HCT116 (cell line): ENCODE results near the gene DHCR24. TPM values are rescaled to one million over a fixed set of nuclear protein-coding genes. Genes with fewer than 3 reads are reported as not detected.
A peak's percentile ranks its signal among the peaks of the same experiment; 100 is the strongest.

Experiments used
- ATAC-seq: fragments of 200-7000 bp; cut with Tn5 transposase; 2 replicates; pipeline ENCODE4 v1.9.1; 2020; ENCODE audit warnings: mild to moderate bottlenecking, moderate library complexity
- Bru-seq: library from RNA; stranded (reverse); fragments of 400-500 nt; gene quantifications from one replicate; lab custom pipeline; 2021; lab: Mats Ljungman, UMichigan
- BruChase-seq, 2 experiments: library from RNA; stranded (reverse); fragments of 400-500 nt; gene quantifications; one replicate each; lab custom pipeline; 2021; lab: Mats Ljungman, UMichigan
- BruUV-seq: library from RNA; stranded (reverse); fragments of 400-500 nt; replicated peaks from 2 replicates; lab custom pipeline; 2021; lab: Mats Ljungman, UMichigan
- CTCF ChIA-PET: fragments of 300-600 bp; sonication (Branson Sonifier 250); formaldehyde crosslinking; loops from one replicate; lab custom pipeline; 2021; ENCODE audit warnings: antibody characterized with exemption; lab: Charles Lee
- POLR2A ChIA-PET: fragments of 300-600, 350-600 bp; sonication (Branson Sonifier 250); formaldehyde crosslinking; loops from one replicate; lab custom pipeline; 2021; ENCODE audit warnings: antibody characterized with exemption; lab: Charles Lee
- RAD21 ChIA-PET, 2 experiments: fragments of 300-600 bp; sonication (Branson Sonifier 250); formaldehyde crosslinking; loops; one replicate each; lab custom pipeline; 2023; ENCODE audit warnings: low total read pairs in 2 of 2; ENCODE audit not compliant: uncharacterized antibody in 2 of 2, unreplicated experiment in 2 of 2, low non-redundant PET in 1 of 2; lab: Charles Lee
- DNase-seq: peaks from one replicate; pipeline ENCODE4 v3.0.0-alpha.2; 2010; ENCODE audit warnings: low read depth, low spot score
- H2AFZ ChIP-seq: fragments of 200-600 bp; shearing (Covaris generic), sonication (generic); 2 replicates; pipeline ENCODE4 v1.6.1; 2017; ENCODE audit warnings: low read depth, mixed run types, mixed read lengths, antibody characterized with exemption, low read length; ENCODE audit not compliant: poor library complexity, severe bottlenecking
- H3K27ac ChIP-seq: 2 replicates; pipeline ENCODE4 v1.5.1; 2012; ENCODE audit warnings: low read depth, low read length
- H3K27me3 ChIP-seq: fragments of 200-600 bp; sonication (generic); 2 replicates; pipeline ENCODE4 v1.6.1; 2016; ENCODE audit warnings: mixed run types, low read length, mixed read lengths; ENCODE audit not compliant: insufficient read depth
- H3K36me3 ChIP-seq, 2 experiments: fragments of 200-500 bp in 1 of 2; fragments of 200-600 bp in 1 of 2; sonication (Bioruptor generic) in 1 of 2; sonication (generic) in 1 of 2; 2 replicates each; pipeline versions ENCODE4 v1.5.1 to v1.6.1; 2014 to 2016; ENCODE audit warnings: low read length in 2 of 2, inconsistent platforms in 1 of 2, mixed read lengths in 1 of 2, mixed run types in 1 of 2; ENCODE audit not compliant: insufficient read depth in 2 of 2, control insufficient read depth in 1 of 2
- H3K4me1 ChIP-seq, 2 experiments: fragments of 200-600 bp in 1 of 2; sonication (generic) in 1 of 2; 2 replicates each; pipeline versions ENCODE4 v1.5.1 to v1.6.1; 2012 to 2017; ENCODE audit warnings: low read length in 2 of 2, inconsistent platforms in 1 of 2, mild to moderate bottlenecking in 1 of 2, mixed read lengths in 1 of 2, mixed run types in 1 of 2, moderate library complexity in 1 of 2; ENCODE audit not compliant: insufficient read depth in 2 of 2, control insufficient read depth in 1 of 2
- H3K4me2 ChIP-seq: fragments of 200-600 bp; sonication (generic); 2 replicates; pipeline ENCODE4 v1.6.1; 2017; ENCODE audit warnings: mixed run types, low read length, mixed read lengths
- H3K4me3 ChIP-seq, 2 experiments: fragments of 200-600 bp in 1 of 2; sonication (generic) in 1 of 2; replicated peaks in 1 of 2; 2 replicates each; pipeline ENCODE4 v1.5.1; 2011 to 2016; ENCODE audit warnings: low read length in 2 of 2, control low read depth in 1 of 2, low read depth in 1 of 2, mild to moderate bottlenecking in 1 of 2, mixed read lengths in 1 of 2, mixed run types in 1 of 2
- H3K79me2 ChIP-seq: fragments of 200-600 bp; sonication (generic); 2 replicates; pipeline ENCODE4 v1.6.1; 2017; ENCODE audit warnings: mild to moderate bottlenecking, mixed run types, low read length, moderate library complexity, mixed read lengths; ENCODE audit not compliant: insufficient read depth
- H3K9ac ChIP-seq: fragments of 200-600 bp; sonication (generic); 2 replicates; pipeline ENCODE4 v1.6.1; 2016; ENCODE audit warnings: low read length, mixed read lengths
- H3K9me2 ChIP-seq: fragments of 200-600 bp; sonication (generic), shearing (Covaris generic); 2 replicates; pipeline ENCODE4 v1.6.1; 2017; ENCODE audit warnings: mixed run types, mild to moderate bottlenecking, moderate library complexity; ENCODE audit not compliant: insufficient read depth
- H3K9me3 ChIP-seq, 2 experiments: fragments of 200-500 bp in 1 of 2; fragments of 200-600 bp in 1 of 2; sonication (Bioruptor generic) in 1 of 2; sonication (generic) in 1 of 2; 2 replicates each; pipeline ENCODE4 v1.6.1; 2014 to 2017; ENCODE audit warnings: low read length in 2 of 2, mixed read lengths in 2 of 2, inconsistent platforms in 1 of 2, low read depth in 1 of 2, mild to moderate bottlenecking in 1 of 2, mixed run types in 1 of 2, moderate library complexity in 1 of 2; ENCODE audit not compliant: control insufficient read depth in 1 of 2, insufficient read depth in 1 of 2
- H4K20me1 ChIP-seq: fragments of 200-600 bp; sonication (generic), shearing (Covaris generic); 2 replicates; pipeline ENCODE4 v1.6.1; 2017; ENCODE audit warnings: mixed run types, mild to moderate bottlenecking, moderate library complexity; ENCODE audit not compliant: insufficient read depth
- CBX3 ChIP-seq: IDR thresholded peaks from 2 replicates; pipeline ENCODE4 v1.6.1; 2012; ENCODE audit warnings: low read depth
- CEBPB ChIP-seq: IDR thresholded peaks from 2 replicates; pipeline ENCODE4 v1.6.1; 2012; ENCODE audit warnings: low read depth
- EGR1 ChIP-seq: IDR thresholded peaks from 2 replicates; pipeline ENCODE4 v1.6.1; 2012; ENCODE audit warnings: low read depth
- ELF1 ChIP-seq: IDR thresholded peaks from 2 replicates; pipeline ENCODE4 v1.6.1; 2012; ENCODE audit warnings: low read depth, borderline replicate concordance
- EZH2 ChIP-seq: fragments of 200-600 bp; sonication (generic); IDR thresholded peaks from 2 replicates; pipeline ENCODE4 v1.6.1; 2017; ENCODE audit warnings: antibody characterized with exemption, mixed run types
- EZH2phosphoT487 ChIP-seq: fragments of 200-600 bp; IDR thresholded peaks from 2 replicates; pipeline ENCODE4 v1.6.1; 2018; ENCODE audit warnings: antibody characterized with exemption, borderline replicate concordance
- FOSL1 ChIP-seq: IDR thresholded peaks from 2 replicates; pipeline ENCODE4 v1.6.1; 2012; ENCODE audit warnings: low read depth
- JUND ChIP-seq: IDR thresholded peaks from 2 replicates; pipeline ENCODE4 v1.6.1; 2012
- POLR2A ChIP-seq: IDR thresholded peaks from 2 replicates; pipeline ENCODE4 v1.7.0; 2011; ENCODE audit warnings: borderline replicate concordance; ENCODE audit not compliant: insufficient read depth, insufficient read length; ENCODE audit errors: extremely low read depth
- POLR2AphosphoS5 ChIP-seq: IDR thresholded peaks from 2 replicates; pipeline ENCODE4 v1.6.1; 2011; ENCODE audit warnings: mild to moderate bottlenecking, low read depth, low read length, moderate library complexity
- RAD21 ChIP-seq: IDR thresholded peaks from 2 replicates; pipeline ENCODE4 v1.6.1; 2012; ENCODE audit warnings: low read depth, mild to moderate bottlenecking
- SIN3A ChIP-seq: IDR thresholded peaks from 2 replicates; pipeline ENCODE4 v1.6.1; 2012; ENCODE audit warnings: low read depth
- SP1 ChIP-seq: IDR thresholded peaks from 2 replicates; pipeline ENCODE4 v1.6.1; 2012; ENCODE audit warnings: low read depth
- SRF ChIP-seq: IDR thresholded peaks from 2 replicates; pipeline ENCODE4 v1.6.1; 2012; ENCODE audit warnings: low read depth
- TCF7L2 ChIP-seq: IDR thresholded peaks from 2 replicates; pipeline ENCODE4 v1.7.0; 2011; ENCODE audit warnings: borderline replicate concordance, inconsistent platforms; ENCODE audit not compliant: insufficient read depth, insufficient read length; ENCODE audit errors: extremely low read depth
- YY1 ChIP-seq: IDR thresholded peaks from 2 replicates; pipeline ENCODE4 v1.6.1; 2011; ENCODE audit warnings: low read length, low read depth, moderate library complexity, mild to moderate bottlenecking; ENCODE audit not compliant: insufficient replicate concordance; ENCODE audit errors: extremely low read depth
- ZFX ChIP-seq: fragments of 450-650 bp; IDR thresholded peaks from 2 replicates; pipeline ENCODE4 v1.6.1; 2017
- ZNF274 ChIP-seq: fragments of 200-500 bp; sonication (Bioruptor generic); IDR thresholded peaks from 2 replicates; pipeline ENCODE4 v1.6.1; 2014; ENCODE audit warnings: mild to moderate bottlenecking, low read depth, low read length, inconsistent platforms
- intact Hi-C: fragments of 100-400 bp; cut with micrococcal nuclease; formaldehyde crosslinking; loops from 2 replicates; pipeline ENCODE4 v1.10.0; 2022
- long read RNA-seq: library from polyadenylated mRNA; unstranded; transcript quantifications from one replicate; pipeline ENCODE4 v2.0.0, GENCODE V29; 2021; ENCODE audit not compliant: unreplicated experiment
- polyA plus RNA-seq: library from polyadenylated mRNA; unstranded; fragments of >200 nt; gene quantifications from 2 replicates; pipeline ENCODE4 v1.2.1, GENCODE V29; 2012; ENCODE audit warnings: missing spikeins
- total RNA-seq: library from RNA; stranded (reverse); gene quantifications from one replicate; pipeline ENCODE4 v1.2.1, GENCODE V29; 2021; ENCODE audit not compliant: unreplicated experiment
- TF ChIP-seq, protein P1 (sequence below): IDR thresholded peaks from 2 replicates; pipeline ENCODE4 v1.6.1; 2012
- TF ChIP-seq, protein P2 (sequence below): IDR thresholded peaks from 2 replicates; pipeline ENCODE4 v1.6.1; 2012
- TF ChIP-seq, protein P3 (sequence below): IDR thresholded peaks from 2 replicates; pipeline ENCODE4 v1.6.1; 2011; ENCODE audit warnings: mild to moderate bottlenecking, low read length, moderate library complexity; ENCODE audit not compliant: insufficient replicate concordance; ENCODE audit errors: extremely low read depth

DHCR24 gene, protein sequence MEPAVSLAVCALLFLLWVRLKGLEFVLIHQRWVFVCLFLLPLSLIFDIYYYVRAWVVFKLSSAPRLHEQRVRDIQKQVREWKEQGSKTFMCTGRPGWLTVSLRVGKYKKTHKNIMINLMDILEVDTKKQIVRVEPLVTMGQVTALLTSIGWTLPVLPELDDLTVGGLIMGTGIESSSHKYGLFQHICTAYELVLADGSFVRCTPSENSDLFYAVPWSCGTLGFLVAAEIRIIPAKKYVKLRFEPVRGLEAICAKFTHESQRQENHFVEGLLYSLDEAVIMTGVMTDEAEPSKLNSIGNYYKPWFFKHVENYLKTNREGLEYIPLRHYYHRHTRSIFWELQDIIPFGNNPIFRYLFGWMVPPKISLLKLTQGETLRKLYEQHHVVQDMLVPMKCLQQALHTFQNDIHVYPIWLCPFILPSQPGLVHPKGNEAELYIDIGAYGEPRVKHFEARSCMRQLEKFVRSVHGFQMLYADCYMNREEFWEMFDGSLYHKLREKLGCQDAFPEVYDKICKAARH
- 132 TPM for total RNA-seq
- 78.0 and 91.8 TPM in 2 replicates for polyA plus RNA-seq
- percentile 62 among the genes with signal in this experiment for Bru-seq, nascent RNA
- BruChase-seq, experiment 1, labeled RNA remaining after a 6-hour chase: percentile 88 among the genes with signal in this experiment
- BruChase-seq, experiment 2, labeled RNA remaining after a 2-hour chase: percentile 67 among the genes with signal in this experiment
- long read RNA-seq, full-length matches to known transcripts: 101 of 228 reads
- long read RNA-seq, partial matches to known transcripts: 43 of 228 reads
- long read RNA-seq, other reads (novel, unspliced or antisense): 84 of 228 reads

DNA sequence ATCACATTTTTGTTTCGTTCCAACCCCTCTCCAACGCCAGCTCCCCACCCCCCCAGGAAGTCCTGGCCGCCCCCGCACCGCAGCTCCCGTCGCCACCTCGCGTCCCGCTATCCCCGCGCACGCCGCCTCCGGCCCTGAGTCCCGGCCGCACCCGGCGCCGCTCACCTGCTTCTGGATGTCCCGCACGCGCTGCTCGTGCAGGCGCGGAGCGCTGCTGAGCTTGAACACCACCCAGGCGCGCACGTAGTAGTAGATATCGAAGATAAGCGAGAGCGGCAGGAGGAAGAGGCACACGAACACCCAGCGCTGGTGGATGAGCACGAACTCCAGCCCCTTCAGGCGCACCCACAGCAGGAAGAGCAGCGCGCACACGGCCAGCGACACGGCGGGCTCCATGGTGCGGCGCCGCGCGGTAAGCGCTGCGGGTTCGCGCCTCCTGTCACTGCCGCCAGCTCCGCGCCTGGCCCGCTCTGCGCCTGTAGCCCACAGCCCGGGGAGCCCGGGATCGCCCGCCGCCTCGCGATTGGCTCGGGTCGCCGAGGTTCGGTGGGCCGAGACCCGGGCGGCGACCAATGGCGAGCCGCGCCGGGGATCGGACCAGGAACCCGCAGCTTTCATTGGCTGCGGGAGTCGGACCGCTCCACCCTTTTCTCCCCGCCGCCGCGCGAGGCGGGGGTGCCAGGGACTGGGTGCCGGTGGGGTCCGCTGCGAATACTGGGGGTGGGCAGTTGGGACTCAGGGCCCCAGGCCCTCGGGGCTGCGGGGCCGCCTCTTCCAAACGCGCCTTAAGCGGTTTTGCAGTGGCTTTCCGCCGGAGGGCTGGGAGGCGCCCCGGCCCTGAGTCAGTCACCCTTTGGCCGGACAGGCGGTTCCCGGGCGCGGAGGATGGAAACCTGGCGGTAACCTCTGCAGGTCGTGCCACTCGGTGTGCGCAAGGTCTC is at the start of gene DHCR24:
DHCR24 (minus strand) TSS at position 472 of the 941 bp plus-strand sequence; CDS start at position 396, 76 bp downstream.
- BruUV-seq: no TSS peak
- H3K4me1 ChIP-seq: peaks cover 10 to 50% of the 10 kb centered on the region in 2 experiments; a peak in 3 of 4 replicates
- peaks cover 45% of the 10 kb centered on the region for H3K79me2 ChIP-seq
- TF ChIP-seq JUND (no peak), EGR1 (peak; percentile 97), ZFX (peak; percentile 18; the same call in 1 of the 2 replicates), ELF1 (no peak), TCF7L2 (no peak), ZNF274 (no peak), CBX3 (no peak), EZH2 (no peak), EZH2phosphoT487 (no peak), SP1 (peak; percentile 58), POLR2AphosphoS5 (peak; percentile 74), SRF (no peak), RAD21 (no peak), YY1 (peak; percentile 14), FOSL1 (no peak), POLR2A (peak; percentile 49), CEBPB (no peak), SIN3A (0 out of 2 replicates have a peak, but pooled peaks have one; percentile 20)
- TF ChIP-seq, protein P1, sequence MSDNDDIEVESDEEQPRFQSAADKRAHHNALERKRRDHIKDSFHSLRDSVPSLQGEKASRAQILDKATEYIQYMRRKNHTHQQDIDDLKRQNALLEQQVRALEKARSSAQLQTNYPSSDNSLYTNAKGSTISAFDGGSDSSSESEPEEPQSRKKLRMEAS: peak; percentile 64
- TF ChIP-seq, protein P2, sequence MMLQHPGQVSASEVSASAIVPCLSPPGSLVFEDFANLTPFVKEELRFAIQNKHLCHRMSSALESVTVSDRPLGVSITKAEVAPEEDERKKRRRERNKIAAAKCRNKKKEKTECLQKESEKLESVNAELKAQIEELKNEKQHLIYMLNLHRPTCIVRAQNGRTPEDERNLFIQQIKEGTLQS: no peak
- TF ChIP-seq, protein P3, sequence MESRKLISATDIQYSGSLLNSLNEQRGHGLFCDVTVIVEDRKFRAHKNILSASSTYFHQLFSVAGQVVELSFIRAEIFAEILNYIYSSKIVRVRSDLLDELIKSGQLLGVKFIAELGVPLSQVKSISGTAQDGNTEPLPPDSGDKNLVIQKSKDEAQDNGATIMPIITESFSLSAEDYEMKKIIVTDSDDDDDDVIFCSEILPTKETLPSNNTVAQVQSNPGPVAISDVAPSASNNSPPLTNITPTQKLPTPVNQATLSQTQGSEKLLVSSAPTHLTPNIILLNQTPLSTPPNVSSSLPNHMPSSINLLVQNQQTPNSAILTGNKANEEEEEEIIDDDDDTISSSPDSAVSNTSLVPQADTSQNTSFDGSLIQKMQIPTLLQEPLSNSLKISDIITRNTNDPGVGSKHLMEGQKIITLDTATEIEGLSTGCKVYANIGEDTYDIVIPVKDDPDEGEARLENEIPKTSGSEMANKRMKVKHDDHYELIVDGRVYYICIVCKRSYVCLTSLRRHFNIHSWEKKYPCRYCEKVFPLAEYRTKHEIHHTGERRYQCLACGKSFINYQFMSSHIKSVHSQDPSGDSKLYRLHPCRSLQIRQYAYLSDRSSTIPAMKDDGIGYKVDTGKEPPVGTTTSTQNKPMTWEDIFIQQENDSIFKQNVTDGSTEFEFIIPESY: no peak

More for the DNA sequence above, at the start of gene DHCR24:
- Histone ChIP-seq H3K9ac (peak within 1 kb of the TSS; percentile 71), H3K9me2 (no peaks in the 10 kb centered on the region), H2AFZ (peak within 1 kb of the TSS; percentile 44), H3K27ac (peak within 1 kb of the TSS; percentile 93), H3K4me2 (peak within 1 kb of the TSS; percentile 77), H3K9me3 (no peaks in the 10 kb centered on the region), H3K27me3 (no peaks in the 10 kb centered on the region), H3K36me3 (peaks cover 8 to 13% of the 10 kb centered on the region in 2 experiments; a peak in 2 of 4 replicates), H3K4me3 (peak within 1 kb of the TSS; percentile 85 to 93), H4K20me1 (no peaks in the 10 kb centered on the region)
- POLR2A ChIA-PET: interaction anchor here (1.2 to 1.4 kb wide), 2 partner anchors 13 to 29 kb away, joined by 5 to 8 read pairs; no protein-coding TSS in a partner anchor
- RAD21 ChIA-PET: interaction anchor here in 1 of 2 experiments (1.0 kb wide), 1 partner anchor 64 kb away, joined by 3 read pairs; no protein-coding TSS in a partner anchor
- DNase-seq (peak; percentile 43), ATAC-seq (peak; percentile 94)
- intact Hi-C loops: no loop called here
- CTCF ChIA-PET: interaction anchor here (1.3 to 2.8 kb wide), 3 partner anchors 29 to 135 kb away, joined by 3 to 13 read pairs (median 5); no protein-coding TSS in a partner anchor
